ENCODE data around the gene ZNF620. TPM values are rescaled to one million over a fixed set of nuclear protein-coding genes. Genes with fewer than 3 reads are reported as not detected.

The ZNF620 gene
- total RNA-seq, 4 donors from 2014 or later = 4.4 to 6.7 (median 5.6) TPM

GRCh38 chr3:40504636-40505430 lies 1.0 kb upstream of the ZNF620 start:
- Histone ChIP-seq H3K4me1 (peaks cover 0 to 15% (median 0%) of the 10 kb centered on the region in 4 donors), H3K9me3 (no peaks in the 10 kb centered on the region), H3K36me3 (no peaks in the 10 kb centered on the region), H3K27ac (peak overlapping the region in 2 of 4 donors; percentile 5 to 72), H3K27me3 (no peaks in the 10 kb centered on the region), H3K4me3 (peak overlapping the region in 2 of 4 donors; percentile 60 to 72)
- DNase-seq = no peak
- TF ChIP-seq POLR2A (IDR thresholded peaks at IDR 0.05) = no peak
- TF ChIP-seq CTCF (IDR thresholded peaks at IDR 0.05) = no peak

- no peak for TF ChIP-seq CTCF (IDR thresholded peaks at IDR 0.05)
- TF ChIP-seq POLR2A (IDR thresholded peaks at IDR 0.05) = no peak
- Histone ChIP-seq H3K4me3 (no peak overlapping the region), H3K9me3 (no peaks in the 10 kb centered on the region), H3K27ac (no peak overlapping the region), H3K27me3 (no peaks in the 10 kb centered on the region), H3K36me3 (peaks cover 0 to 13% (median 0%) of the 10 kb centered on the region in 3 donors), H3K4me1 (peaks cover 0 to 5% (median 0%) of the 10 kb centered on the region in 4 donors)
- no peak for DNase-seq
These were observed 5.3 kb downstream of the ZNF620 start for GRCh38 chr3:40511031-40511718.

GRCh38 chr3:40516201-40516600 lies 10.4 kb downstream of the ZNF620 start:
- DNase-seq = no peak
- no peaks in the 10 kb centered on the region for H3K27me3 ChIP-seq
- no peaks in the 10 kb centered on the region for H3K4me1 ChIP-seq
- no peaks in the 10 kb centered on the region for H3K9me3 ChIP-seq
- no peak for TF ChIP-seq POLR2A (IDR thresholded peaks at IDR 0.05)
- no peak for TF ChIP-seq CTCF (IDR thresholded peaks at IDR 0.05)
- H3K36me3 ChIP-seq = peaks cover 0 to 15% (median 0%) of the 10 kb centered on the region in 3 donors
- no peak overlapping the region for H3K4me3 ChIP-seq
- no peak overlapping the region for H3K27ac ChIP-seq

GRCh38 chr3:40518067-40518466 lies 12.2 kb downstream of the ZNF620 start:
- no peak overlapping the region for H3K27ac ChIP-seq
- H3K9me3 ChIP-seq = no peaks in the 10 kb centered on the region
- H3K27me3 ChIP-seq = no peaks in the 10 kb centered on the region
- no peak for DNase-seq
- H3K4me3 ChIP-seq = no peak overlapping the region
- H3K4me1 ChIP-seq = no peaks in the 10 kb centered on the region
- TF ChIP-seq CTCF (IDR thresholded peaks at IDR 0.05) = no peak
- no peak for TF ChIP-seq POLR2A (IDR thresholded peaks at IDR 0.05)
- peaks cover 0 to 15% (median 0%) of the 10 kb centered on the region in 3 donors for H3K36me3 ChIP-seq

GRCh38 chr3:40518848-40519247 lies 13.0 kb downstream of the ZNF620 start:
- H3K36me3 ChIP-seq = peaks cover 0 to 10% (median 0%) of the 10 kb centered on the region in 3 donors
- DNase-seq = no peak

More at GRCh38 chr3:40518848-40519247, 13.0 kb downstream of the ZNF620 start:
- Histone ChIP-seq H3K27me3 (no peaks in the 10 kb centered on the region), H3K27ac (no peak overlapping the region), H3K4me1 (no peaks in the 10 kb centered on the region), H3K4me3 (no peak overlapping the region), H3K9me3 (no peaks in the 10 kb centered on the region)
- TF ChIP-seq POLR2A (IDR thresholded peaks at IDR 0.05) (no peak), CTCF (IDR thresholded peaks at IDR 0.05) (no peak)

Measured in Peyer's patch (tissue), 4 donors.